Osteocyte (in vitro differentiated cells): ENCODE measurements around the gene AP1AR. TPM values are rescaled to one million over a fixed set of nuclear protein-coding genes. Genes with fewer than 3 reads are reported as not detected.

Experiments
- DNase-seq: peaks from one replicate; pipeline ENCODE4 v3.0.0; 2021; ENCODE audit warnings: mixed read lengths; ENCODE audit not compliant: unreplicated experiment; ENCODE audit errors: extremely low spot score
- H3K27ac Mint-ChIP-seq: one replicate; pipeline ENCODE4 v1.8.0; 2021; ENCODE audit warnings: mild to moderate bottlenecking, mixed read lengths; ENCODE audit not compliant: unreplicated experiment
- H3K27me3 Mint-ChIP-seq: one replicate; pipeline ENCODE4 v1.8.0; 2021; ENCODE audit warnings: mixed read lengths; ENCODE audit not compliant: unreplicated experiment
- H3K36me3 Mint-ChIP-seq: one replicate; pipeline ENCODE4 v1.8.0; 2021; ENCODE audit warnings: mixed read lengths; ENCODE audit not compliant: unreplicated experiment
- H3K4me1 Mint-ChIP-seq: one replicate; pipeline ENCODE4 v1.8.0; 2021; ENCODE audit warnings: mixed read lengths; ENCODE audit not compliant: unreplicated experiment
- H3K4me3 Mint-ChIP-seq: one replicate; pipeline ENCODE4 v1.8.0; 2021; ENCODE audit warnings: mild to moderate bottlenecking, moderate library complexity, mixed read lengths; ENCODE audit not compliant: unreplicated experiment
- H3K9me3 Mint-ChIP-seq: one replicate; pipeline ENCODE4 v1.8.0; 2021; ENCODE audit warnings: mixed read lengths; ENCODE audit not compliant: unreplicated experiment
- long read RNA-seq: library from polyadenylated mRNA; unstranded; transcript quantifications from one replicate; pipeline ENCODE4 v2.0.0, GENCODE V29; 2021
- total RNA-seq: library from RNA; stranded (reverse); gene quantifications from 2 replicates; pipeline ENCODE4 v1.2.1, GENCODE V29; 2021
- TF ChIP-seq, protein P1 (sequence below): fragments of 200-600 bp; sonication (generic); IDR thresholded peaks from 2 replicates; pipeline ENCODE4 v1.5.0; 2021; ENCODE audit warnings: antibody characterized with exemption, mild to moderate bottlenecking, moderate library complexity

Gene AP1AR
- total RNA-seq, result 13.4 and 14.8 TPM in 2 replicates
- long read RNA-seq, transcript AP1AR-201 (10 exons, 2,902 nt), result major isoform, 63 of 74 reads
- long read RNA-seq, partial matches to known transcripts, result 3 of 74 reads
- long read RNA-seq, other reads (novel, unspliced or antisense), result 7 of 74 reads

- peak within 1 kb of the TSS; percentile 99 for H3K27ac Mint-ChIP-seq
- H3K36me3 Mint-ChIP-seq, result no peaks in the 10 kb centered on the region
- DNase-seq, result peak; percentile 94
- H3K9me3 Mint-ChIP-seq, result no peaks in the 10 kb centered on the region
- TF ChIP-seq, protein P1, sequence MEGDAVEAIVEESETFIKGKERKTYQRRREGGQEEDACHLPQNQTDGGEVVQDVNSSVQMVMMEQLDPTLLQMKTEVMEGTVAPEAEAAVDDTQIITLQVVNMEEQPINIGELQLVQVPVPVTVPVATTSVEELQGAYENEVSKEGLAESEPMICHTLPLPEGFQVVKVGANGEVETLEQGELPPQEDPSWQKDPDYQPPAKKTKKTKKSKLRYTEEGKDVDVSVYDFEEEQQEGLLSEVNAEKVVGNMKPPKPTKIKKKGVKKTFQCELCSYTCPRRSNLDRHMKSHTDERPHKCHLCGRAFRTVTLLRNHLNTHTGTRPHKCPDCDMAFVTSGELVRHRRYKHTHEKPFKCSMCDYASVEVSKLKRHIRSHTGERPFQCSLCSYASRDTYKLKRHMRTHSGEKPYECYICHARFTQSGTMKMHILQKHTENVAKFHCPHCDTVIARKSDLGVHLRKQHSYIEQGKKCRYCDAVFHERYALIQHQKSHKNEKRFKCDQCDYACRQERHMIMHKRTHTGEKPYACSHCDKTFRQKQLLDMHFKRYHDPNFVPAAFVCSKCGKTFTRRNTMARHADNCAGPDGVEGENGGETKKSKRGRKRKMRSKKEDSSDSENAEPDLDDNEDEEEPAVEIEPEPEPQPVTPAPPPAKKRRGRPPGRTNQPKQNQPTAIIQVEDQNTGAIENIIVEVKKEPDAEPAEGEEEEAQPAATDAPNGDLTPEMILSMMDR, result peak; percentile 48
- H3K27me3 Mint-ChIP-seq, result peaks cover 1% of the 10 kb centered on the region
- H3K4me1 Mint-ChIP-seq, result peaks cover 27% of the 10 kb centered on the region
- H3K4me3 Mint-ChIP-seq, result peak within 1 kb of the TSS; percentile 85
Observed at GRCh38 chr4:112231779-112232713, at the start of gene AP1AR. Gene AP1AR (plus strand): TSS chr4:112231787. CDS start chr4:112232092, 305 bp downstream.

GRCh38 chr4:112182604-112183003, 49.0 kb upstream of the AP1AR start:
- H3K27ac Mint-ChIP-seq, result no peak overlapping the region
- no peaks in the 10 kb centered on the region for H3K4me1 Mint-ChIP-seq
- no peak overlapping the region for H3K4me3 Mint-ChIP-seq
- H3K27me3 Mint-ChIP-seq, result peaks cover 6% of the 10 kb centered on the region
- no peaks in the 10 kb centered on the region for H3K36me3 Mint-ChIP-seq
- no peaks in the 10 kb centered on the region for H3K9me3 Mint-ChIP-seq
- TF ChIP-seq, protein P1, result no peak
- no peak for DNase-seq

GRCh38 chr4:112183252-112183651, 48.3 kb upstream of the AP1AR start:
- peaks cover 6% of the 10 kb centered on the region for H3K27me3 Mint-ChIP-seq
- no peak for DNase-seq
- no peaks in the 10 kb centered on the region for H3K36me3 Mint-ChIP-seq
- TF ChIP-seq, protein P1, result no peak
- no peak overlapping the region for H3K27ac Mint-ChIP-seq
- H3K4me1 Mint-ChIP-seq, result no peaks in the 10 kb centered on the region
- no peak overlapping the region for H3K4me3 Mint-ChIP-seq
- H3K9me3 Mint-ChIP-seq, result no peaks in the 10 kb centered on the region

DNA sequence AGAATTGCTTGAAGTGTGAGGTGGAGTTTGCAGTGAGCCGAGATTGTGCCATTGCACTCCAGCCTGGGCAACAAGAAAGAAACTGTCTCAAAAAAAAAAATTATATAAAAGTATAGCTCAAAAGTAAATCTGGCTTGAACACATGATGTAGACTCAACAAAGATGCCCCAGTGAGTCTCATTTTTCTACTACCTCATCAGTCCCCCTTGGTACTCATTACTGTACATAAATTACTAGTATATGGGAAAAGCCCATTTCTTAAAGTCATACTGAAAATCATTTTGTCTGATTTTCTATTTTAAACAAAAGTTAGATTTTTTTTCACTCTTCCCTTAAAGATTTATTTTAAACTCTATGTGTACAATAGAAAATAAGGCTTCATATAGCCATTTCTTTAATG, 47.1 kb upstream of the AP1AR start:
- Mint-ChIP-seq H3K4me3 (no peak overlapping the region), H3K36me3 (no peaks in the 10 kb centered on the region), H3K27ac (no peak overlapping the region), H3K9me3 (no peaks in the 10 kb centered on the region), H3K27me3 (peaks cover 6% of the 10 kb centered on the region), H3K4me1 (no peaks in the 10 kb centered on the region)
- DNase-seq, result no peak
- TF ChIP-seq, protein P1, result no peak

DNA sequence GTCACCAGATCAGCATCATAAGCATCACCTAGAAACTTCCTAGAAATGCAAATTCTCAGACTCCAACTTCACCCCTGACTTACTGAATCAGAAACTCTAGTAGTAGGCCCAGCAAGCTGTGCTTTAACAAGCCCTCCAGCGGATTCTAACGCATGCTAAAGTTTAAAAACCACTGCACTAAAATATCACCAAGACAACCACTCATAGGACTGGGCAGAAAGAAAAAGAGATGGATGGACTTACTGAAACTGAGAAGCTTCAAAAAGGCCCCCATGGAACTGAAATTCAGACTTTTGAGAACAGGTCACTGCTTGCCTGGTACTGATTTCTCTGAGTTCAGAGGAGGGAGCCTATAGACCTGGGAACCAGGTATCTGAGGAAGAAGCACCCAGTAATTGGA, 46.3 kb upstream of the AP1AR start:
- Mint-ChIP-seq H3K27ac (no peak overlapping the region), H3K4me1 (no peaks in the 10 kb centered on the region), H3K4me3 (no peak overlapping the region), H3K27me3 (peaks cover 6% of the 10 kb centered on the region), H3K36me3 (no peaks in the 10 kb centered on the region), H3K9me3 (no peaks in the 10 kb centered on the region)
- DNase-seq, result no peak
- TF ChIP-seq, protein P1, result no peak
